LHCN-M2 (cell line): ENCODE data around the gene KDF1. TPM values are rescaled to one million over a fixed set of nuclear protein-coding genes. Genes with fewer than 3 reads are reported as not detected.
"Not testable (repeated sequence)": the region's sequence is repeated elsewhere in the genome, so short reads cannot be mapped to it uniquely, and the experiment has no call there.

Experiments used
- DNase-seq: peaks from one replicate; pipeline ENCODE4 v3.0.0-alpha.2; 2012; ENCODE audit warnings: low read depth
- total RNA-seq: library from RNA; depleted of rRNA; stranded (reverse); fragments of >200 nt; gene quantifications from 2 replicates; pipeline ENCODE4 v1.2.3, GENCODE V29; 2014

KDF1 gene
- total RNA-seq, 1 experiment from 2014 or later: not detected

DNA sequence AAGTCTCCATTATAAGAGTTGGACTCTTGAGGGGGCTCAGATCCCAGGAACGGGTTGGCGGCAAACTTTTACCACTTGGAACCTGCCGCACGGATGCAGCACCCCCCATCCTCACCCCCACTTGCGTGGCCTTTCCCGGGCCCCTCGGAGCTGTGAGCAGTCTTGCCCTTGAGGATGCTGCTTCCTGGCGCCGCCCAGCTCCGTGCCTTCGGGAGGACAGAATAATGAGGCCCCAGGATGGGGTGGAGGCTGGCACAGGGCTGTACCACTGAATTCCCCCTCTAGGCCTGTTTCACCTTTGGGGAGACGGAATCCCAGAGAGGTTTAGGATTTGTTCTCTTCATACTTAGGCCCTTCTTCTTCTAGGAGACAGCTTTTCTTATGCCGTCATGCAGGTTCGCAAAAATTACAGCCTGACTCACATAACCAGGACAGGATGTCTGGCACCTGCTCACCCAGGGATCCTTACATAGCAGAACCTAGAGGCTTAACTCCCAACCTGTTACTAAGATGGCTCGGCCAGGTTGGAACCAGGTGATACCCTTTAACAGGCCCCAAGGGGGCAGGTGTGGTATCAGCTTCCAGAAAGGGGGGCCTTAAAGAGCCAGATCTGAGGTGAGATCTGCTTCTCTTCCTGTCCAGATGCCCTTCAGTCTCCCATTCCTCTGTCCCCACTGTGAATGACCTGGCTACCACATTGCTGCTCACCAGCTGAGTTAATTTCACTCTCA lies 34.7 kb upstream of the KDF1 start:
- DNase-seq: no peak

DNA sequence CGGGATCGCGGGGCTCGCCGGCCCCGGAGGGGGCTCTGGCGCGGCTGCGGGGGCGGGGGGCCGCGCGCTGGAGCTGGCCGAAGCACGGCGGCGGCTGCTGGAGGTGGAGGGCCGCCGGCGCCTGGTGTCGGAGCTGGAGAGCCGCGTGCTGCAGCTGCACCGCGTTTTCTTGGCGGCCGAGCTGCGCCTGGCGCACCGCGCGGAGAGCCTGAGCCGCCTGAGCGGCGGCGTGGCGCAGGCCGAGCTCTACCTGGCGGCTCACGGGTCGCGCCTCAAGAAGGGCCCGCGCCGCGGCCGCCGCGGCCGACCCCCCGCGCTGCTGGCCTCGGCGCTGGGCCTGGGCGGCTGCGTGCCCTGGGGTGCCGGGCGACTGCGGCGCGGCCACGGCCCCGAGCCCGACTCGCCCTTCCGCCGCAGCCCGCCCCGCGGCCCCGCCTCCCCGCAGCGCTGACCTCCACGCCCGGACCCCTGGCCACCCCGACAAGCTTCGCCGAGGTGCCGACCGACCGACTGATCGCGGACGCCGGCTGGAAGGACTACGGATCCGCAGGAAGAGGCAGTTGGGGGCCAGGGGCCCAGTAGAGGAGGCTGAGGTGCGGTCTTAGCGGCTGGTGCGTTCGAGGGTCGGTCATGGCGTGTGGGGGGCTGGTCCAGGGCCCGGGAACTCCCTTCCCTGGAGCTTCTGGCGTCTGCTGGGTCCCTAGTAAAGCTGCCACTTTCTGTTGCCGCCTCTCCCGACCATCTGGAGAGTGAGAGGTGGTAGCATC lies 33.9 kb upstream of the KDF1 start:
- no peak for DNase-seq

DNA sequence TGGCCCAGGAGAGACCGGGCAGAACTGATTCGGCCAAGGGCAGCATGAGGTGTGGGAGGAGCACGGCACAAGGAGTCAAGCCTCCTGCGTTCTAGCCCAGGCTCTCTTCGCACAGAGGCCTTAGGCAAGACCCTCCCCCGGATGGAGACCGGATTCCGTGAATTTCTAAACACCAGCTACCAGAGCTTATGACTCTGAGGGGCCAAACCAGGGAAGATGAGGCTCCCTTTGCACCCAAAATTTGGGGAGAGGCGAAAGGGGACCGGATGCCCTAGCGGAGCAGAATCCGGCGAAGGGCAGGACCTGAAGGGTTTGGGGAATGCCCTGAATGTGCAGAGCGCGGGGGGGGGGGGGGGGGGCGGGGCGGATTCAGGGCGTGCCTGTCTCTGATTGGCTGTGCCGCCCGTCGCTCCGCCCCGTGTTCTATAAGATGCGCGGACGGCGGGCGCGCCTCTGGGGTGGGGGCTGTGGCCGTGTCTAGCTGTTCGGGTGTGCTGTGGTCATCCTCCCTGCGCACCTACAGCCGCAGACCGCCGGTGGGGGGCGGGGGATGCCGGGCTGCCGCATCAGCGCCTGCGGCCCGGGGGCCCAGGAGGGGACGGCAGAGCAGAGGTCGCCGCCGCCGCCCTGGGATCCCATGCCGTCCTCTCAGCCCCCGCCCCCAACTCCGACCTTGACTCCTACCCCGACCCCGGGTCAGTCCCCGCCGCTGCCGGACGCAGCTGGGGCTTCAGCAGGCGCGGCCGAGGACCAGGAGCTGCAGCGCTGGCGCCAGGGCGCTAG lies 33.2 kb upstream of the KDF1 start, which contains the start of gene TRNP1:
Gene TRNP1 (plus strand): TSS at position 456 of the 783 bp plus-strand sequence. CDS start 95 bp downstream, at position 551.
- DNase-seq: peak; percentile 62

DNA sequence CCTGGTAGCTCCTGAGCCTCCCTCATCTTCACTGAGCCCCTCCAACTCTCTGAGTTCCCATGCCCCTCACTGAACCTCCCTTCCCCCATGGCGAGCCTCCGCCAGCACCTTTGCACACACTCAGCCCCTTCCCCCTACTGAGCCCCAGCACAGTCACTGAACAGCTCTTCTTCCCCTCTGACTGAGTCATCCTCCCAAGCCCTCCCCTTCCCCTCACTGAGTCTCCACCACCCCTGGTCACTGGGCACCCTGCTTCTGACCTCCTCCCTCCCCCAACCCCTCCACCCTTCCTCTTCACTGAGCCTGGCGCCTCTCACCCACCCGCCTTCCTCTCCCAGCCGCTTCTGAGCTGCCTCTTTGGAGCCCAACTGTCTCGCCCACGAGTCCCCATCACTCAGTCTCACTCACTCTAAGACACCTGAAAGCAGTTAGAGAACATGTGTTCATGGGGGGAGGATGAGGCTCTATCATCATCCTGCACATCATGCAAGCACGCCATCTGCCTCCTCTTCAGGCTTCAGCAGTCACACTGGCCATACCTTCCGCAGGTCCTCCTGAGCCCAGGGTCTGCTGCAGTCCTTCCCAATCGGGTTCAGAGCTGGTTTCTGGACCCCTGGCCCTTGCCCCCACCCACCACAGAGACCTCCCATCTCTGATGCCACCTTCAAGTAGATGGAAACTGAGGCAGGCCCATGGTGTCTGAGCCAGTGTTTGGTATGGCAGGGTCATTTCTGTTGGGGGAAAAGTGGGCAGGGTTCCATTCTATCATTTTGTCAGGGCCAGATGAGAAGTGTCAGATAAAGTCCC lies 31.2 kb upstream of the KDF1 start:
- no peak for DNase-seq

DNA sequence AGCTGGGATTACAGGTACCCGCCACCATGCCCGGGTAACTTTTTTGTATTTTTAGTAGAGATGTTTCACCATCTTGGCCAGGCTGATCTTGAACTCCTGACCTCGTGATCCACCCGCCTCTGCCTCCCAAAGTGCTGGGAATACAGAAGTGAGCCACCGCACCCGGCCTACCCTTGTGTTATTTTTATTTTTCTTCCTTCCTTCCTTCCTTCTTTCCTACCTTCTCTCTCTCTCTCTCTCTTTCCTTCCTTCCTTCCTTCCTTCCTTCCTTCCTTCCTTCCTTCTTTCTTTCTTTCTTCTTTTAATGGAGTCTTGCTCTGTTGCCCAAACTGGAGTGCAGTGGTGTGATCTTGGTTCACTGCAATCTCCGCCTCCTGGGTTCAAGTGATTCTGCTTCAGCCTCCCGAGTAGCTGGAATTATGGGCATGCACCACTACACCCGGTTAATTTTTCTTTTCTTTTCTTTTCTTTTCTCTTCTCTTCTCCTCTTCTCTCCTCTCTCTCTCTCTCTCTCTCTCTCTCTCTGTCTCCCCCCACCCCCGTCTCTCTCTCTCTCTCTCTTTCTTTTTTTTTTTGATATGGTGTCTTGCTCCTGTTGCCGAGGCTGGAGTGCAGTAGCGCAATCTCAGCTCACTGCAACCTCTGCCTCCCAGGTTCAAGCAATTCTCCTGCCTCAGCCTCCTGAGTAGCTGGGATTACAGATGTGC lies 29.3 kb upstream of the KDF1 start:
- DNase-seq: not testable (repeated sequence)

DNA sequence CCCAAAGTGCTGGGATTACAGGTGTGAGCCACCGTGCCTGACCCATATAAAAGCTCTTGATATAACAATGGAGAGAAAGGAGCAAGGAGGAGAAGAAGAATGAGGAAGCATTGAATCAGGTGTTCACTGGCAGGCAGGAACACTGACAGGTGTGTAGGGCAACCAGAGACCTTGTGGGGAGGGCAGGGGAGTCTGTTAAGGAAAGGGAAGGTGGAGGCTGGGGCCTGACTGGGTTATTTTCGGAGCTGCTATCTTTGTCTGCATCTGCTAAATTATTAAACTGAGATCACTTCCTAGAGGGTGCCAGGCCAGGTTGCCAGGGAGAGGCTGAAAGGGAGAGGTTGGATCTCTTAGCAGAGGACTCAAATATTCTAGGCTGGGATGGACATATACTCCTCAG lies 26.4 kb upstream of the KDF1 start:
- DNase-seq: no peak

DNA sequence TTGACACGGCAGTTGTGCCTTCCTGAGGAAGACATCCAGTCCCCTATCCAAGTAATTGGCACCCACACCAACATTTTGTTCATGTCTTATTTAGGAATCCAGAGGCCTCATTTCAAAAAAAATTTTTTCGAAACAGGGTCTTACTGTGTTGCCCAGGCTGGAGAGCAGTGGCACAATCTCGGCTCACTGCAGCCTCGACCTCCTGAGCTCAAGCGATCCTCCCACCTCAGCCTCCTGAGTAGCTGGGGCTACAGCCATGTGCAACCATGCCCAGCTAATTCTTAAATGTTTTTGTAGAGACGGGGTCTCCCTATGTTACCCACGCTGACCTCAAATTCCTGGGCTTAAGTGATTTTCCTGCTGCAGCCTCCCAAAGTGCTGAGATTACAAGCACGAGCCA lies 24.0 kb upstream of the KDF1 start:
- DNase-seq: no peak

DNA sequence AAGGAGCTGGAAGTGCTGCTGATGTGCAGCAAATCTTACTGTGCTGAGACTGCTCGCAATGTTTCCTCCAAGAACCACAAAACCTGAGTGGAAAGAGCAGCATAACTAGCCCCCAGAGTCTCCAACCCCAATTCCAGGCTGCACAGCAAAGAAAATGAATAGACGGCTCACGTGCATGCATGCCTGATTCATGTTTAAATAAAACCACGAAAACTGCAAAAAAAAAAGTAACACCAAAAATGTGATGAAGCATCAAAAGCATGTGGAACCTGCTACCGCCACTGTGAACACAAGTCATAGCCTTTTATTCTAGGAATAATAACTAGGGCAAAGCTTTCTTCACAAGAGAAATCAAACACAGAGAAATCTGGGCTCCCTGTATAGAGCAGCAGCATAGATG lies 23.6 kb upstream of the KDF1 start:
- DNase-seq: no peak

DNA sequence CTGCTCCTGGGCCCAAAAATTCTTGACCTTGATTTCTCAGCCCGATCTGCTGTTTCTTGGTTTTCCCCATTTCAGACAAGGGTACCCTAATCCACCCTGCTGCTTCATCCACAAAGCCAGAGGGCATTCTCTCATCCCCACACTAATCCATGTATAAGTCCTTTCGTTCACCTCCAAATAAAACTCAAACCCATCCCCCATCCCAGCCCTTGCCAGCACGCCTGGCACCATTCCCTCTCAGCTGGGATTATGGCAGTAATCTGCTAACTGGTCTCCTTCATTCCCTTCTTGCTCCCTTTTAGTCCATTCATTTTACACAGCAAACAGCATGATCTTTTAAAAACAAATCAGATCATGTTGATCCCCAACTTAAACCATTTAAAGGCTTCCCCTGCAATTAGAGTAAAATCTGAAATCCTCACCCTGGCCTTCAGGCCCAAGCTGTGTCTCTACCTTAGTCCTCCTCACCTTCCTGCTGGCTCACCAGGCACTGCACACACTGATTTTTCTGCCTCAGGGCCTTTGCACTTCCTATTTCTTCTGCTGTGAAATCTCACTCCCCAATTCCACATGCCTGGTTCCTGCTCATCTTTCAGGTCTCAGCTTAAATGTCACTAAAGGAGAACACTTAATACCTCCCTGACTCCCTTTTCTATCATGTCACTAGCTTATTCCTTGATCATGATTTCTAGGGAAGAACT lies 21.0 kb upstream of the KDF1 start:
- DNase-seq: no peak

DNA sequence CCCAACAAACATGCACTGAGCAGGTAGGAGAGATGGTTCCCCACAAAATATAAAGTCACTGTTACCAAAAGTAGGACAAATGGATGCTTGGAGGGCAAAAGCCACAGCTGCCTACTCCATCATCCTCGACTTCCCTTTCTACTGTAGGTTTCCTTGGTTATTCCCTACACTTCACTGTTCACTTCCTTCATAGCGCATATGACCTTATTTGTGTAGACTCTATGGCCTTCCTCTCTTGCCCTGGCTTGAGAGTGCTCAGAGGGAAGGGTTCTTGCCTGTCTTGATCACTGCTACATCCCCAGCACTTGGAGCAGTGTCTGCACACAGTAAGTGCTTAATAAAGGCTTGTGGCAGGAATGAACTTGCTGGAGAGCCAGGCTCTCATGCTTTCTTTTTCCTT lies 18.6 kb upstream of the KDF1 start:
- no peak for DNase-seq

DNA sequence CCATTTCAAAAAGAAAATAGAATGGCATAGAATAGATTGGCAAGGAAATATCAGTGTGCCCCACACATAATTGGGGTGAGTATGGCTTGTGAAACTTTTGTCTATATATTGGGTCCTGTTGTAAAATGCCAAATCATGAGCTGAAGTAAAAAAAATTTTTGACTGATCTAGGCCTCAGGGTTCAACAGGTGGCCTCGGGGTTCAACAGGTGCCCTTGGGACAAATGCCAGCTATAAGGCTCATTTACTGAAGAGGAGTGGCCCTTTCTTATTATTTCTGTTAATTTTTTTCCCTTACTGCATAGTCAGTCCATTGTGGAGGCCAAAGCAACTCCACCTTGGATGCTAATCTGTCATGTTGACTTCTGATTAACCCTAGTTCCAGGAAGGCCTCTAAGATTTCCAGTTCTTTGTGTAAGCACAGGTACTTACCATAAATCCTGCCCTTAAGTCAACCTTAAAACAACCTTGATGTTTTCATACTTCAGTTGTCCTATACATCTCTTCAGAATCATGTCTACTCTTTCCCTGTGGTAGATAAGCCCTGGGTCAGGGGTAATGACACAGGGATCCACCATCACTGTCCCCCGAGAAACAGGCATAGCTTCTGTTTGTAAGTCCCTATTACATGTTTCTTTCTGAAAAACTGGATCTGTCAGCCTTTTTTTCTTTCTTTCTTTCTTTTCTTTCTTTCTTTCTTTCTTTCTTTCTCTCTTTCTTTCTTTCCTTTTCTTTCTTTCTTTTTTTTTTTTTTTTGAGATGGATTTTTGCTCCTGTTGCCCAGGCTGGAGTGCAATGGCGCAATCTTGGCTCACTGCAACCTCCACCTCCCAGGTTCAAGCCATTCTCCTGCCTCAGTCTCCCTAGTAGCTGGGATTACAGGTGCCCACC lies 16.6 kb upstream of the KDF1 start:
- DNase-seq: no peak

DNA sequence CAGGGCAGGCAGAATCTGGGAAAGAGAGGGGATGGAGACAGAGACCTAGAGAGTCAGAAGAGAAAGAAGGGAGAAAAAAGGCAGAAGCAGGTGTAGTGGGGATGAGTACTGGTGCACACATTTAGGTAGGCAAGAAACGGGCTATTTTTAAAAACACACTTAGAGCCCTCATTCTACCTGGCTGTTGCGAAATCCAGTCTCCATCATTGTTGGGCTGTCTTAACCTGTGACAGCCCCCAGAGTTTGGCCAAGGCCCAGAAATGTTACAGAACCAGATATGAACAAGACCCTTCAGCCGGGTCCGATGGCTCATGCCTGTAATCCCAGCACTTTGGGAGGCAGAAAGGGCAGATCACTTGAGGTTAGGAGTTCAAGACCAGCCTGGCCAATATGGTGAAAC lies 12.6 kb upstream of the KDF1 start:
- DNase-seq: no peak

DNA sequence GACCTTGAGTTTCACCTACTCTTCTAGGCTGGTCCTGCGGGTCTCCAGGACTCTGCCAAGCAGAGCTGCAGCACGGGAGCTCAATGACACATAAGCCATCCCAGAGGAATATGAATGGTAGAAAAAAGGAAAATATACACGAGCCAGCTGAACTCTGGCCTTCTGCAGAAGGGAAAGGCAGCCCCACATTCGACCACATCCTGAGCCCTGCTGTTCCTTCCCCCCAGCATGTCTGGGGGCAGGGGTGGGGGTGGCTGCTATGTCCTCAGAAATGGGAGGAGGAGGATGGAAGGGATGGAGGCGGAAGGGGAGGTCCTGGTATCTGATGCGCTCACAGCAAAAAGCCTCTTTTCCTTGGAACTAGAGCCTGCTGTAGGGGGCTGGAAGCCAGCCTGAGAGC lies 12.1 kb upstream of the KDF1 start:
- DNase-seq: peak; percentile 53

DNA sequence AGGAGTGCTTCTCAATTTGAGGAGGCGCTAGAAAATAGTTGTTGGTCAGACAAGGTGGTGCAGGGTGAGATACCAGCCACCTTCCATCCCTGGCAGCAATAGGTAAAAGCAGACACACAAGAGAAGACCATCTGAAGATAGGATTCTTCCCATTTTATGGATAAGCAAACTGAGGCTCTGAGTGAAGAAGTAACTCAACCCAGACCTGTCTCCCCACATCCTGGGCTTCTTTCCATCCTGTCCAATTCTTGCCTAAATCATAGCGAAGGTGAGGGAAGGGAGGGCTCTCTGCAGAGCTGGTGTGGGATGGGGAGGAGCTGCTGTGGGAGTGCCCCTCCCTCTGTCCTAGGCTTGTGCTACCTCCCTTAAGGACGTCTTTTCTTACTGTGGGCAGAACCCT lies 11.3 kb upstream of the KDF1 start:
- no peak for DNase-seq

DNA sequence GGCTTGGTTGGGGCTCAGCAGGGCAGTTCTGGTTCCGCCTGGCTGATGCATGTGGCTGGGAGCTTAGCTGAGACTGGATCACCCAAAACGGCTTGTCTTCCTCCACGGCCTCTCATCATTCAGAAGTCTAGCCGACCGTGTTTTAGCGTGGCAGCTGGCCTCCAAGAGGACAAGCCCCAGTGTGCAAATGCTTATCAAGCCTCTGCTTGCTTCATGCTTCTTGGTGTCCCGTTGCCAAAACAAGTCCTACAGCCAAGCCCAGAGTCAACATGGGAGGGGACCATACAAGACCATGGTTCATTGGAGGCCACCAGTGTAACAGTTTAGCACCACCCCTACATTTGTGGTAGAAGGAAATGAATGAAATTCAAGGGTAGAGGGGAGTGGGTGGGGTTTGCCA lies 10.5 kb upstream of the KDF1 start:
- no peak for DNase-seq

DNA sequence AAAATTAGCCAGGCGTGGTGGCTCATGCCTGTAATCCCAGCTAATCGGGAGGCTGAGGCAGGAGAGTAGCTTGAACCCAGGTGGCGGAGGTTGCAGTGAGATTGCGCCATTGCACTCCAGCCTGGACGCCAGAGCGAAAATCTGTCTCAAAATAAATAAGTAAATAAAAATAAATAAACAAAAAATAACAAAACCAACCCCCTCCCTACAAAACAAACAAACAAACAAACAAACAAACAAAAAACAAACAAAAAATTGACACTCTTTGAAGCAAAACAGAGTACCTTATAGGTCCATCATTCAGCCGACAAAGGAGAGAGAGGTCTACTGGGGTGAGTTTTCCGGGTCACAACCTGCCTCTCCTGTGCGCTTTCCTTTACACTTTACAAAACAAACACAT lies 5.4 kb upstream of the KDF1 start:
- no peak for DNase-seq

DNA sequence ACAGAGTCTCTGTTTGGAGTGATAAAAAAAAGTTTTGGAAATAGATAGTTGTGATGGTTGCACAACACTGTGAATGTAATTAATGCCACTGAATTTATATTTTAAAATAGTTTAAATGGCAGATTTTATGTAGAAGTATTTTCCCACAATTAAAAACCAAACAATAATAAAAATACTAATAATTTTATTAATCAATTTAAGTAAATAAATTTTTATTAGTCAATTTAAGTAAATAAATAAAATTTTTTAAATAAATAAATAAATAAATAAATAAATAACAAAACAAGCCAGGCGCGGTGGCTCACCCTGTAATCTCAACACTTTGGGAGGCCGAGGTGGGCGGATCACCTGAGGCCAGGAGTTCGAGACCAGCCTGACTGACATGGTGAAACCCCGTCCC lies 4.9 kb upstream of the KDF1 start:
- no peak for DNase-seq

DNA sequence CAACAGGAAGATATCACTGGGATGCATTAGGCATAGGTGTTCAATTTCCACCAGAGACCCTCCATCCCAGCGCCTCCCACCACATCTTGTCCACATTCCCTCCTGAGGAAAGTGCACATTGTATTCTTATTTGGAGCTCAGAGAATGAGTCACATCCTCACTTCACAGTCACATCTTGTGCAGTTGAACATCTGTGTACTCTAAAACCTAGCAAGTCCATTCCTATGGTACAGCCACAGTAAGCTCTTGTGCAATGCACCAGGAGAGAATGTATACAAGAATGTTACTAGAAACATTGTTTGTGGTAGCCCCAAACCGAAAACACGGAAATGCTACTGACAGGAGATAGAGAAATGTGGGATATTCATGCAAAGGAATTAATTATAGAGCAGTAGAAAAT lies 1.6 kb upstream of the KDF1 start:
- peak; percentile 93 for DNase-seq

DNA sequence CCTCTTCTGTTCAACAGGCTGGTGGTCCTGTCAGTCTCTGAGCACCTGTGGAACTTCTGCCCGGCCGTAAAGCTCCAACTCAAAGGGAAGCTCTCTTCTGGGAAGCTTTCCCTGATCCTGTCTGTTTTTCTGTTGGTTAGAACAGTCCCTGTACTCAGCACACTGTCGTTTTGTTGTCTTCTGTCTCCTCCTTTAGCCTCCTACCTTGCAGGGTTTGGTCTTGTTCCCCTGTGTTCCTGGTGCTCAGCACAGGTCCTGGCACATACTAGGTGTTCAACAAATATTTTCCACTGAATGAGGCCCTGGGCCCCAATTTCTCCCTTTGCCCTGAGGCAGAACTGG lies 328 bp upstream of the KDF1 start:
- no peak for DNase-seq
